Thyroid gland (tissue), 4 donors: ENCODE data around the gene GCFC2. TPM values are rescaled to one million over a fixed set of nuclear protein-coding genes. Genes with fewer than 3 reads are reported as not detected.
"Not testable (repeated sequence)": the region's sequence is repeated elsewhere in the genome, so short reads cannot be mapped to it uniquely, and the experiment has no call there.

Source experiments
- DNase-seq, 2 donors: peaks; one replicate each; pipeline ENCODE4 v3.0.0-alpha.2; 2019
- H3K27ac ChIP-seq, 3 donors: fragments of 200-600 bp; sonication (generic); 1 replicate in 2 of 3; 2 replicates in 1 of 3; pipeline ENCODE4 v1.5.1; 2016 to 2019; ENCODE audit warnings: mild to moderate bottlenecking in 1 of 3, moderate library complexity in 1 of 3
- H3K27me3 ChIP-seq: fragments of 200-600 bp; sonication (generic); one replicate; pipeline ENCODE4 v1.5.1; 2019
- H3K36me3 ChIP-seq, 2 donors: fragments of 200-600 bp; sonication (generic); one replicate each; pipeline ENCODE4 v1.5.1; 2016 to 2019
- H3K4me1 ChIP-seq, 2 donors: fragments of 200-600 bp; sonication (generic); one replicate each; pipeline ENCODE4 v1.5.1; 2017 to 2019
- H3K4me3 ChIP-seq, 3 donors: fragments of 200-600 bp; sonication (generic); replicated peaks in 1 of 3; 1 replicate in 2 of 3; 2 replicates in 1 of 3; pipeline ENCODE4 v1.5.1; 2016; ENCODE audit warnings: mild to moderate bottlenecking in 1 of 3
- H3K9me3 ChIP-seq: fragments of 200-600 bp; sonication (generic); one replicate; pipeline ENCODE4 v1.5.1; 2017
- CTCF ChIP-seq, 6 experiments: fragments of 200-600 bp in 3 of 6; fragments of 450-650 bp in 3 of 6; sonication (generic) in 3 of 6; IDR thresholded peaks; one replicate each; pipeline ENCODE4 v1.5.1; 2016 to 2019; ENCODE audit warnings: antibody characterized with exemption in 6 of 6, mild to moderate bottlenecking in 2 of 6, inconsistent platforms in 1 of 6, moderate library complexity in 1 of 6
- POLR2A ChIP-seq, 2 donors: fragments of 450-650 bp; IDR thresholded peaks; one replicate each; pipeline ENCODE4 v1.6.1; 2017; ENCODE audit warnings: antibody characterized with exemption in 2 of 2, mild to moderate bottlenecking in 2 of 2, moderate library complexity in 1 of 2
- WGBS, 2 donors: methylation state at CpG; one replicate each; pipeline ENCODE4 v1.1.5; 2017; 5-methylcytosine and 5-hydroxymethylcytosine counted together
- intact Hi-C: fragments of 100-400 bp; cut with DNase I; formaldehyde crosslinking; loops from one replicate; pipeline ENCODE4 v1.15.1; 2023
- total RNA-seq, 4 donors: library from RNA; depleted of rRNA; stranded (reverse); fragments of >200 nt; gene quantifications; one replicate each; pipeline ENCODE4 v1.2.3, GENCODE V29; 2016

GCFC2 gene
- total RNA-seq, 4 donors from 2014 or later = 38.2 to 47.8 (median 43.0) TPM

- Histone ChIP-seq H3K4me3 (no peak overlapping the region), H3K9me3 (no peaks in the 10 kb centered on the region), H3K4me1 (no peaks in the 10 kb centered on the region), H3K27me3 (no peaks in the 10 kb centered on the region), H3K36me3 (no peaks in the 10 kb centered on the region), H3K27ac (no peak overlapping the region)
- intact Hi-C loops = no loop called here
- no peak for TF ChIP-seq CTCF (IDR thresholded peaks at IDR 0.05)
- no peak for TF ChIP-seq POLR2A (IDR thresholded peaks at IDR 0.05)
- WGBS, 2 donors = 82 to 95% methylated on average over 1 of the region's 1 CpG
- DNase-seq = no peak
Measured at GRCh38 chr2:75720525-75720924, 9.8 kb upstream of the GCFC2 start.

- Histone ChIP-seq H3K36me3 (no peaks in the 10 kb centered on the region), H3K4me3 (no peak overlapping the region), H3K27me3 (no peaks in the 10 kb centered on the region), H3K4me1 (no peaks in the 10 kb centered on the region), H3K27ac (no peak overlapping the region), H3K9me3 (no peaks in the 10 kb centered on the region)
- no peak for DNase-seq
- WGBS, 2 donors = 89 to 94% methylated on average over 1 of the region's 1 CpG
- no peak for TF ChIP-seq POLR2A (IDR thresholded peaks at IDR 0.05)
- TF ChIP-seq CTCF (IDR thresholded peaks at IDR 0.05) = no peak
- intact Hi-C loops = no loop called here
Measured at GRCh38 chr2:75719616-75720015, 8.9 kb upstream of the GCFC2 start.

GRCh38 chr2:75716406-75716805 lies 5.7 kb upstream of the GCFC2 start:
- Histone ChIP-seq H3K36me3 (no peaks in the 10 kb centered on the region), H3K9me3 (no peaks in the 10 kb centered on the region), H3K27ac (no peak overlapping the region), H3K4me3 (no peak overlapping the region), H3K4me1 (peaks cover 0 to 2% of the 10 kb centered on the region in 2 donors), H3K27me3 (no peaks in the 10 kb centered on the region)
- intact Hi-C loops = no loop called here
- TF ChIP-seq CTCF (IDR thresholded peaks at IDR 0.05) = no peak
- no peak for TF ChIP-seq POLR2A (IDR thresholded peaks at IDR 0.05)
- WGBS, 2 donors = 68 to 69% methylated on average over 3 of the region's 3 CpGs
- DNase-seq = no peak

GRCh38 chr2:75711590-75711989 lies 875 bp upstream of the GCFC2 start:
- H3K4me3 ChIP-seq, H3K27ac ChIP-seq: not testable (repeated sequence)

GRCh38 chr2:75710220-75710576 lies 517 bp downstream of the GCFC2 start:
- no peak for TF ChIP-seq POLR2A (IDR thresholded peaks at IDR 0.05)
- TF ChIP-seq CTCF (IDR thresholded peaks at IDR 0.05) = peak in 1 of 6 experiments; percentile 1
- H3K4me1 ChIP-seq = peaks cover 9 to 15% of the 10 kb centered on the region in 2 donors
- H3K27me3 ChIP-seq = no peaks in the 10 kb centered on the region
- no peaks in the 10 kb centered on the region for H3K9me3 ChIP-seq
- H3K27ac ChIP-seq = peak overlapping the region; percentile 82 to 93 (median 91)
- 2 to 6% methylated on average over 11 to 12 of the region's 12 CpGs for WGBS, 2 donors
- DNase-seq = no peak
- intact Hi-C loops = no loop called here
- H3K4me3 ChIP-seq = peak overlapping the region; percentile 35 to 86 (median 61)
- no peaks in the 10 kb centered on the region for H3K36me3 ChIP-seq

More at GRCh38 chr2:75711590-75711989, 875 bp upstream of the GCFC2 start:
- H3K9me3 ChIP-seq, DNase-seq, intact Hi-C loops, H3K27me3 ChIP-seq, H3K36me3 ChIP-seq: not testable (repeated sequence)
- H3K4me1 ChIP-seq = peaks cover 9 to 15% of the 10 kb centered on the region in 2 donors
- WGBS, 2 donors = 97 to 98% methylated on average over 13 to 15 of the region's 31 CpGs

GRCh38 chr2:75709297-75709696 lies 1.4 kb downstream of the GCFC2 start:
- TF ChIP-seq POLR2A (IDR thresholded peaks at IDR 0.05) (no peak), CTCF (IDR thresholded peaks at IDR 0.05) (no peak)
- 68 to 72% methylated on average over 3 of the region's 3 CpGs for WGBS, 2 donors
- Histone ChIP-seq H3K4me1 (peaks cover 9 to 15% of the 10 kb centered on the region in 2 donors), H3K4me3 (no peak overlapping the region), H3K9me3 (no peaks in the 10 kb centered on the region), H3K27me3 (no peaks in the 10 kb centered on the region), H3K36me3 (peaks cover 0 to 8% of the 10 kb centered on the region in 2 donors), H3K27ac (no peak overlapping the region)
- no peak for DNase-seq
- intact Hi-C loops = no loop called here
